Stimulated activated CD4-positive, alpha-beta T cell treated with anti-CD3 and anti-CD28 coated beads, Interleukin-2, amount 100 ng/mL, for 24 hours (primary cell): ENCODE measurements around the gene MEF2D.

Source experiments
- DNase-seq, 2 donors: peaks; one replicate each; pipeline ENCODE4 v3.0.0-alpha.2; 2020

MEF2D gene

DNA sequence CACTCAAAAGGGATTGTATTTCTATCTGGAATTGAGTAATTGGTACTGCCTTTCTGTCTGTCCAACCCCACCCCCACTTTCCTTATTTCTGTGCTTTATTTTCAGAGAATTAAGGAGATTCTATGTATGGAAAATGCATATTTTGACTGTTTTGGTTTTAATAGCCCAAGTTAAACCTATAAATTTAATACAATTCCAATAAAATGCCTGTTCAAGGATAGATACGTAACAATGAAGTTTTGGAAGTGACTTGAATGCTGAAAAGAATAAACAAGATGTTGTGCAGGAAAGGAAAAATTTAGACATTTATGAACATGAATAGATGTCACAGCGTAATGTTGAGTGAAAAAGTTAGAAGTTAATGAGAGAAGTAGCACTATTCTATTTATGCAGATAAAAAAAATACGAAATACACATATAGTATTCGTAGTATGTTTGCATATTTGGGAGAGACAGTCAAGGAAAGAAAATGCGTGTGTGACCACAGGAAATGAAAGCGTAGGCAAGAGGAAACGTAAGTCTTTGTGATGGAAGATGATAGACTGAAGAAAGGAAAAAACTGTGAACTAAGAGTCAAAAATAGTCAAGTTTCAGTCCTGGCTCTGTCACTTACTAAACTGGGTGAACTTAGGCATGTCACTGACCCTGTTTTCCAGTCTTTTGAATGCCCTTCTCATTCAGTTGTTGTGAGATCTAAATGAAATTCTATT lies 62.1 kb downstream of the MEF2D start:
- DNase-seq = no peak

DNA sequence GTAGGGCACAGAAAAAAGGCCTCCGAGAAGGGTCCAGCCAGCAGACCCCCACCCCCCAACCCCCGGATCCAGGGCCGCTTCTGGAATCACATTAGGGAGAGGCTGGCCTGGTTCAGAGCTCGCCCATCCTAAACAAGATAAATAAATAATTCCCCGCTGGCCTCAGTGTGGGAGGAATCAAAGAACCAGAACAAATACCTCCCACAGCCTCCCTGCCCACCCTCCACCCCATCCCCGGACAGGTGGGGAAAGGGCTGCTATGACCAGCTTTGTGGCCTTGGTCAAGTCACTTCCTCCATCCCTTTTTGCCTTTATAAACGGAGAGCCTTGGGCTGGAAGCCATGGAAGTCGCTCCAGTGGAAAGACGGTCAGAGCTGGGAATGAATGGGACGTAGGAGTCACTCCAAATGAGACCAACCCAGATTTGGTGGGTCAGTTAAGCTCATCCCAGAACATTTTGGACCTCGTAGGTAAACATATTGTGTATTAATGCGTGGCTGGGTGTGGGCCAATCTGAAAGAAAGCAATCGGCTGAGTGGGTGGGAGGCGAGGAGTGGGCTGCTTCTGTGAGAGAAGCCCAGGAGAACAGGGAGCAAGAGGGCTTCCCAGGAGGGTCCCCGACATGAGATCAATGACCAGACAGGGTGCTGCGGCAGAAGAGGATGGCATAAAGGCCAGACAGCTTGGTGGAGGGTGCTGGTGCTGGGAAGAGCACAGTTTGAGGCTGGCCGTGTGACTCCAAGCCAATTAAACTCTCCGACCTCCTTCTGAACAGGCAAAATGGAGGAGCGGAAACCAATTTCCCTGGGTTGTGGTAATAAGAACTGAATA lies 63.3 kb downstream of the MEF2D start:
- DNase-seq = no peak

DNA sequence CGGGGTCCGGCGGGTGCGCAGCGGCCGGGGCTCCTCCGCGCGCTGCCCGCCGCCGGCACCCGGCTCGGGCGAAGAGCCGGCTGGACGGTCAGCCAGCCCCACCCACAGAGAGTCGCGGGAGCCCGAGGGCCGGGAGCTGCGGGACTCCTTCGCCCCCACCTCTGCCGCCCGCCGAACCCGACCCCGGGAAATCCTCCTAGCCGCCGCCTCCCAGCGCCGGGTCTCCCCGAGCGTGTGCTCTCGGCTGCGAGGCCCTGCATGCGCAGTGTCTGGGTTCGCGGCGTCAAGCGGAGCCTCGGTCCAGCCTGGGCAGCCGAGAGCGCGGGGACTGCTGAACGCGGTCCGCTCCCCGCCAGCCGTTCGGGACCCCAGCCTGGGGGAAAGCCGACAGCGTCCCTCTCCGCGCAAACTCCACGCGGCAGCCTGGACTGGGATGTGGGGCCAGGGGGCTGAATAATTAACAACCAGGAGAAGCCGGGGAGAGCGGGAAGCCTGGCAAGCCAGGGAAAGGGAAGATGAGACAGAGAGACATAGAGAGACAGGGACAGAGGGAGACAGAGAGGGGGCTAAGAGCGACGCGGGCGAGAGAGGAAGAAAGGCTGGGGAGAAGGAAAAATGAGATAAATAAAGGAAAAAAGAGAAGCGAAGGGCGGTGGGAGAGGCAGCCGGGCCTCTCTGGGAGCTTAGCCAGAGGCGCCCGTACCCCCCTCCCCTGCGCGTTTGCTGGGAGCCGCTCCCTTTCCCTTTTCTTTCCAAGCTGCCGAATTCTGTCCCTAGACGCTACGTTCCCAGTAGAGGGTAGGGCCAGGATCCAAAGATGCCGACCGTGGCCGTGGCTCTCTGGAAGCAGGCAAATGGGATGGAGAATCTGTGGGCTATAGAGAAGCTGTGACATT lies 64.2 kb downstream of the MEF2D start:
- no peak for DNase-seq

DNA sequence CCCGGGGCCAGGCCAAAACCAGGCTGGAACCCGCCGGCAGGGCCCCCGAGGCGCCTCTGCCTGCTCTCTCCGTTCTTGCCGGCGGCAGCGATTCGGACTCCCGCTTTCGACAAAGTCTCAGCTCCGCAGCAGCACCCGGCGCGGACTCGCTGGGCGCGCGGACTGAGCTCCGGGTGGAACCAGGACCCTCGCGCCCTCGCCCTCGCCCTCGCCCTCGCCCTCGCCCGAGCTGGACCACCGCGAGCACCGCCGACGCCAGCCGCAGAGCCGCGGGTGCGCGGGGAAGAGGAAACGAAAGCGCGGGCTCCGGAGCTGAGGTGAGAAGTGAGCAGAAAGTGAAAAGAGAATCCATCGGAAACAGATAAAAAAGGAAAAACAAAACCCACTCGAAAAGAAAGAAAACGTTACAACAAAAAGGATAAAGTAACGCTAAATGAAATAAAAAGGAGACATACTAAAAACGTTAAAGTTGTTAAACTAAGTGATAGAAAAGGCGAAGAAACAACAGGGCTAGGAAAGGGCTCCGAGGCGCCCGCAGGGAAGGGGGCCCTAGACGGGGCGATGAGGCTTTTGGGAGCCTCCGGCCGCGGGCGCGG lies 64.9 kb downstream of the MEF2D start:
- no peak for DNase-seq

DNA sequence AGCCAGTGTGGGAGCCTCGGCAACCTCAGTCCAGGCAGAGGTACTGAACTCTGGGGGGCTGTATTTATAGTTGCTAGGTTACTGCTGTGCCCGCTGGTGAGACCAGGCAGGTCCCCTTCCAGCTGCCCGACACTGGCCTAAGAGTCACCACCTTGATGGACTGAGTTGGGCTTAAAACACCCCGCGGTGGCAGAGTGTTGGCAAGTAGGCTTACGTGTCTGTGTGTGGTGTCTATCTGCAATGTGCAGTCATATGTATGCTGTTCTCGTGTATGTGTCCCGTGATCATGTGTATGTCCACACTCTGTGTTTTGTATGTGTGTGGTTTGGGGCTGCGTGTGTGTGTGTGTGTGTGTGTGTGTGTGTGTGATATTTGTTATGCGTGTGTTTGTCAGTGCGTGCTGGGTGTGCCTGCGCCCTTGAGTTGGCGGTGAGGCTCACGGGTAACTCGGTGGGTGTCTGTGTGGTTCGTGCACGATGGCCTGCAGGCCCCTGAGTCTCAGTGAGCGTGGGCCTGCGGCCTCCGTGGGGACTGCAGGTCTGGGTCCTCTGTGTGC lies 65.5 kb downstream of the MEF2D start:
- DNase-seq = no peak

DNA sequence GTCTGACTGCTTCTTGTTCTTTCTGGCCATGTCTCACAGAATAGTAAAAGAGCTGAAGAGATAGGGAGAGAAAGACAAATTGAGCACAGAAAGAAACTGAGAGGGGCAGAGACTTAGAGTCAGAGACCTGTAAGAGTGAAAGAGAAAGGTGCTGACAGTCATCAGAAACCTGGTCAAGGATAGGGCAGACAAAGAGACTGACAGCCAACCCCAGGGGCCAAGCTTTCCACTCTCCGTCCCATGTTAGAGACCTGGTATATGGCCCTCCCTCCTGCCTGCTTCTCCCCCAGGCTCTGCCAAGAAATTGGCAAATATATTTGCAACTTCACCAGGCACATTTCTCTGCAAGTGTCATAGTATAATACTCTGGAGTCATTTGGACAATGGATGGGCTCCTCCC lies 67.0 kb downstream of the MEF2D start:
- no peak for DNase-seq

DNA sequence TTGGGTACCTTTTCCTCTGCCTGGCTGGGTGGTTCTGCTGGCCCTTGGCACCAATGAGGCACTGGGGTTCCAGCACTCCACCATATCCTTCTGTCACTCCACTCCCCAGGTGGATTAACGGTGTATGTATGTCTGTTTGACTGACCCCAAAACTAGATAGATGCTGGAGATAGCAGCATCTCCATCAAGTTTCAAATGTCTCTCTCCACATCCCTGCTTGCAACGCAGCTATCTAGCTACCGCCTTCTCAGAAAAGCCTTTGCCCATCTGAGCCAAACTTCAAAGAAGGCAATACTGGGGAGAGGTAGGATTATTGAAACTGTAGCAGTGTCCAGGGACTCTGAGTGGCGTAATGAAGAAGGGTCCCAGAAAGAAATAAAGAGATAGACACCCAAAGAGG lies 67.5 kb downstream of the MEF2D start:
- no peak for DNase-seq

DNA sequence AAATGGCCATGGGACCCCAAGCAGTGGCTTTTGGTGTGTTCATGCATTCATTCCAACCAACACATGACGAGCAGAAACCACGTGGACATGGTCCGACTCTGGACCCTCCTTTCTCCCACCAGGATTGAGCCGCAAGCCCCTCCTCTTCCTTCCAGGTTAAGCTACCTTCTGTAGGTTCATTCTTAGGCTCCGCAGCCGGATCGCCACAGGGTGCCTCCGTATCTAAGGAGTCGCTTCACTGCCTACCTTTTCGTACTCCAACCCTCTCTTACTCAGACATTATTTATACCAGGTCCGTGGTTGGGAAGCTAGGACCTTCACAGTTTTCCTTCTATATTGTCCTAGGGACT lies 67.9 kb downstream of the MEF2D start:
- no peak for DNase-seq

DNA sequence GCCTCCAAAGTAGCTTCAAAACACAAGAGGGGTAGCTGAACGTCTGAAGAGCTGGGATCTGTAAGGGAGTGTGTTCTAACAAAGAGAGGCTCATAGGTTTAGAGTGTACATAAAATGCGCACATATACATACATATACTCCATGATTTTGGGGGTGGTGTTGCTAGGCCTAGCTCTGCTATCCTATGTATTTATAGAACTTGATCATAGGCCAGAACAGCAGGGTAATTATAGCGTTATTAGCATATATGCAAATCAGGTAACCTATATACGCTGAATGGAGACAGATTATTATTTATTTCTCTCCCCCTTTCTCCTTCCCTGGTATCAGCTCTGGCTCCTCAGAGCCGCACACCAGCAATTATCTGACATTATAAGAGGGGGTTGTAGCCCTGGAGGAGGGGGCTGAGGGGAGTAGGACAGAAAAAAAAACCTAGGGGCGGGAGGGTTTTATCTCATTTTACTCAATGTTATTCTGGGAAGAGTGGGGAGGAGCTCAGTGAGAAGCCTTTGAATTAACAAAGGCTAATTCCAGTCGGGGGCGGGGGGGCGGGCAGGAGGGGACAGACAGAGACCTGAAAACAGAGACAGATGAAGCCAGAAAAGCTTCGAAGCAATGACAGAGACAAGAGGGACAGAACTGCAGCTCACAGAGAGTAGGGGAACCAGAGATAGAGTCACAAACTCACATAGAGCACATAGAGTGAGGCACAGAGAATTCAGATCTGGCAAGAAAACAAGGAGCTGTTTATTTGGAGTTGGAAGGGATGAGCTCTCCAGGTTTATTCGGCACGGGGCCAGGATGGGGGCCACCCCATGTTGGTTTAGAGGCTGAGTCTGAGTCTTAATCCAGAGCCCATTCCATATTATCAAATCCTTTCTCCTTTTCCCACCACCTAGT lies 68.6 kb downstream of the MEF2D start:
- DNase-seq = no peak

DNA sequence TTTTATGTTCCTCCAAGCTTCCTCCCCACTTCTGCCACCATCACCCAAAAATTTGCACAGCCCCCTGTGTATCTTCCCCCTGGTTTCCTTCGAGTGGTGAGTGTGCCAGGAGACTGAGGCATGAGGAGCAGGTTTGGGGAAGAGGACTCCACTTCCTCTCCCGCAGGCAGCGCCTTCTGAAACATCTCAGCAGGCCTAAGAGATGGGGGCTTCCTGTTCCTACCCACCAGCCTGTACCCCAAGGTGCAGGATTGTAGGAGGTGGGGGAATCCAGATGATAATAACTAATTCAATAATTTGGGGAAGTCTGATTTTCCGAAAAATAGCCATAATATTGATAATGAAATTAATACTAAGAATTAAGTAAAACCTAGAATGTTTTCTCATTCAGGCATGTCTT lies 69.2 kb downstream of the MEF2D start:
- no peak for DNase-seq

DNA sequence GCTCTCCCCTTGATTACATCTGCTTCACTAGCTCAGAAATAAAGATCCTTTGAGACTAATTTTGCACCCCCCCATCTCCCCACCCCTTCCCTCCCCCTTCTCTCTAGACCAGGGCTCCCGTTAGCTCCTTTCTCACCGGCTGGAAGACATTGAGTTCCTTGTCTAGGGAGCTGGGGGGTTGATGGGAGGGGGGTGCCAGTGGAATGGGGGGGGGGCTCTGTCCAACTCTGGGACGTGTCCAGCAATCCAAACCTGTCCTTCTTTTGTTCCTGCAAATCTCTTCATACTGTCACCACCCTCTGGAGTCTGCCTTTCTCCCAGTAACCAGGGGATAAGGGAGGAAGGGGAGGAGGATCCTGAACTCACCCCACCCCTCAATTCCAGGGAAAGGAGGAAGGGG lies 69.7 kb downstream of the MEF2D start:
- DNase-seq = no peak

DNA sequence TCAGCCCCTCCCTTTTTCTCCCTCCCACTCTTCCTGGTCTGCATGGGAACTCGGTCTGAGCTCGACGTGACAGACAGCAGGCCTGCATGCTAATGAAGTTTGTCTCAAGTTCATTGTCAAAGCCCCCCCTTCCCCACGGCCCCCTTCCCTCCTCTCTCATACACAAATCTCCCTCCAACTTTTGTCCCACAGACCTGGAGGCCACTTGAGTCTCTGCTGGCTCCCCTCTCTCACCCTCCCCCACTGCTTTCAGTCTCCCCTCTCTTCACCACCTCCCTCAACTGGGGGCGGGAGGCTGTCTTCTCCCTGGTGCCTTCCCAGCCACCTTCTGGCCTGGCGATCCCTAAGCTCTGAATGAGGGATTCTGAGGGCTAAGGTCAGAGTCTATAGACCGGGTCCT lies 70.3 kb downstream of the MEF2D start:
- DNase-seq = no peak

DNA sequence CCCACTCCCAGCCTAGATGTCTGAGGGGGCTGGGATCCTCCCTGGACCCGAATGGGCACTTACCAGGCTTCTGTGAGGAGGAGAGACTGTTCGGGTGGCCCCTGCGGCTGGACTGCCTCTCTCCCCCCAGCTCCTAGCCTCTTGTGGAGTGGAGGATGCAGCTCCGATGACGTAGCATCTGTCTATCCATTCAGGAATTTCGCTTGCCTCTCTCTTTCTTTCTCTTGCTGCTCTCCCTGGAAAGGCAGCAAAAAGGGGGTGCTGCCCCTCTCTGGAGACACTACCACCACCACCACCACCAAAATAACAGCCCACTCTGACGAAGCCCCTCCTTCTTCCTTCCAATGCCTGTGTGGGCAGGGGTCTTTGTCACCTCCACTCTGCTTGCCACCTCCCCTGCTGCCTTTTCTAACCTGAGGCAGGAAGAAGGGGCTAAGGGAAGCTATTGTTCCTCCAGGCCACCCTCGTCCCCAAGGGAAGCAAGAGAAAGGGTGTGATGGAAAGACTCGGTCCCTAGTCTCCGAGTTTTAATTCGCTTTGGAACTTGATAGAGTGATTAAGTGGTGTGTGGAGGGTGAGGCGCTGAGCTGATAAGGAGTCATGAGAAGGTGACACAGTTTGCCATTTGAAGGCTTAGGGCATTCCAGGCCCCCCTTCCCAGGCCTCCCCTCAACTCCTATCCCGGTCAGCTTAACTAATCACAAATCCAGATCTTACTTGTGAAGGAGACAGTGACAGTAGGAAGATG lies 71.1 kb downstream of the MEF2D start:
- no peak for DNase-seq

DNA sequence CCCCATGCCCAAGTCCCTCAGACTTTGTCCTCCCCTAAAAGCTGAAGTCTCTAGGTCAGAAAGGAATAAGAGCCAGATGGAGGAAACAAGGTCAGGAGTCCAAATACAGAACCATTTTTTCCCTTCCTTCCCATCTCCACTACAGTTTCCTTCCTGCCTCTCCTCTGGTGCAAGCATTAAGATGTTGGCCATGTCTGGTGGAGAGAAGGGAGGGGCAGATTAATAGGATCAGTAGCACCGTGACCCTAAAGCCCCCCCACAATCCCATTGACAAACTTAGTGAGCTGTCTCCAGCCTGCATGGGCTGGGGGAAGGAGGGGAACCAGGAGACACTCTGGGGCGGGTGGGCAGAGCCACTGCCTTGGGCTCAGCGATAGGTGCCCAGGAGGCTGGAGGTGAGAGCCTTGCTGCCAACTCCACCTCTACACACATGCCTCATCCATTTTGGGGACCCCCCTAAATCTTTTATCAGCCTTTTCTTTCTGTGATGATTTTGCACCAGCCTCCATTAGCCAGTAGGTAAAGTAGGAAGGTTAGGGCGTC lies 71.8 kb downstream of the MEF2D start:
- no peak for DNase-seq

DNA sequence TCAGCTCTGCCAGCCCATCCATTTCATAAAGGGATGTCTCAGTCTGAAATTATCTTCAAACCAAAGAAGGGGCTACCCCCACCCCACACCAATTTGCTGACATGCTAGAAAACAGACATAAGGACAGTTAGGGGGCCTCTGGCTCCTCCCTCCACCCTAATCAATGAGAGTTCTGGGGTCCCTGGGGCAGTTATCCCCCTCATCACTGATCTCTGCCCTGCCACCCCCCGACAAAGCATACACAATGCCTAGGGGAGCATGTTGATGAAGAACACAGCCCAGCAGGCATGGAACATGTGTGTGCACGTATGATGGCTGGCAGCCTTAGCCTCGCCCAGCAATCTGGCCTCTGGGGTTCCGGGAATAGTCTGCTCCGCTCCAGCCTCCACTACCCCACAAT lies 72.6 kb downstream of the MEF2D start:
- no peak for DNase-seq

DNA sequence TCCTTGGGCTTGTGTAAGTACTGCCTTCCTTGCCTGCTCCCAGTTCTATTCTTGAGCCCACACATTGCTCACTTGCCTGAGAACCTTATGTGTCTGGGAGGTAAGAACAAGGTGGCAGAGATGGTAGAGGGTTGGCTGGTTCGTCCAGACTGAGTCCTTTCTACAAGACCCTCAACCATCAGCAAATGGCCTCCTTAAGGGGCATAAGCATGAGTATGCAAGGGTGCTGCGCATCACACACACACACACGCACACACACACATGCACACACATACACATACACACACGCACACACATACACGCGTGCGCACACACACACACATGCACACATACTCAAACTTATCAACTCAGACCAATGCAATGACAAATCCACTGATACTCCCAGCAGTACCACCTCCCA lies 74.6 kb downstream of the MEF2D start:
- no peak for DNase-seq

DNA sequence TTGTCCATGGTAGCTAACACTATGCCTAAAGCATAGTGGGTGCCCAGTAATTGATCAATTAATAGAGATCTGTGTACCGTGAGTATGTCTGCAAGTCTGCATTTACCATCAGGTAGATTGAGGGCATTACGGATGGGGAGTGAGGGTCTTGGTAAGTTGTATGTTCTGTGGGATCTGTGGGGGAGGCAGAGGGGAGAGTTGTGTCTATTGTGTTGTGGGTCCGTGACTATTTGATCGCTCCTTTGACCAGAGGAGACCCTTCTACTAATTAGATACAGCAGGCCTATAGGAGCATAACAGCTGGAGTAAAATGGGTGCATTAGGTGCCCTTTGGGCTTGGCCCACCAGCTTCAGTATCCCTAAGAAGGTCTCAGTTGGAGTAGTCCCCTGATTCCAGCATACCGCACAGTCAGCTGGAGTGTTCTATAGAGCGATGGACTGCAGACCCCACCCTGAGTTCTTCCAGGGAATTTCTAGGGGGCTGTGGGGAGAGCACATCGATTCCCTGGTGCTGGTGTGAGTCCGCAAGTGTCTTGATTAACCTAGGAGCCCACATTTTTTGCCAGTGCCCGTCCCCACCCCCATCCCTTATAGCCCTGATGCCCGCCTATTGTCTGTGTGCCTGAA lies 75.7 kb downstream of the MEF2D start:
- no peak for DNase-seq

DNA sequence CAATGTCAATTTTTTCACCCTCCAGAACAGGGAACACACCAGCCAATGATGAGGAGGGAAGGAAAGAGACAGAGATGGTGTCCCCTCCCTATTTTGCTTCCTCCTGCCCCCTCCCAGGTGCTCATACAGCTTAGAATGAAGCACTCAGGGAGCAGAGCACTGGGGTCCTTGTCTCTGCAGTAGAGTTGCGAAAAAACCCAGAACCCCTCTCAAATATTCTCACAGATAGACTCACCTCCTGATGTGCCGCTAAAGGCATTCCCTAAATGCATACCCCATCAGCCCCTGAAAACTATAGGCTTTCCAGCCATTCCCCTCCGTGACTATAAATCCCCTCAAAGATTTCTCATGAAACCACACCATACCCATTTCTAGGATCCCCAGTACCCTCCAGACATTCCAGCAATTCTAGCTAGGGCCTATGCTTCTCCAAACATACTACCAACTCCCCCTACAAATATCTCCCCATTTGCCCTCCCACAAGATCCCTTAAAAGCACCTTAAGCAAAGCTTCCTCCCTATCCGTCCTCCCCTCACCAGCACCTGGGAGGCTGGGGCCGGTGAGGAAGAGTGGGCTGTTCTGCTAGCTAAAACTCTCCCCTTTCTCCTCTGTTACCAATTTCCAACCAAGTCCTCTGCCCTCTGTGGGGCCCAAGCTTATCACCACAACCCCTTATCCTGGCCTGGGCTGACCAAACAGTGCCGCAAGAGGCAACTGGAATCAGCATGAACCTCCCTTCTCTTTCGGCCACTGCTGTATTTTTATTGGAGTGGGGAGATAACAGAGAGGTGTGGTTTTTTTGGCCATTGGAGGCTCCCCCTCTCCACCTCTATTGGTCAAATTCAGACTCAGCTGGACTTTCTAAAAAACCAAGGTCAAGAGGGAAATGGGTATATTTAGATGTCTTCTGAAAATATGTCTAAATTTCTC lies 76.9 kb downstream of the MEF2D start:
- no peak for DNase-seq

DNA sequence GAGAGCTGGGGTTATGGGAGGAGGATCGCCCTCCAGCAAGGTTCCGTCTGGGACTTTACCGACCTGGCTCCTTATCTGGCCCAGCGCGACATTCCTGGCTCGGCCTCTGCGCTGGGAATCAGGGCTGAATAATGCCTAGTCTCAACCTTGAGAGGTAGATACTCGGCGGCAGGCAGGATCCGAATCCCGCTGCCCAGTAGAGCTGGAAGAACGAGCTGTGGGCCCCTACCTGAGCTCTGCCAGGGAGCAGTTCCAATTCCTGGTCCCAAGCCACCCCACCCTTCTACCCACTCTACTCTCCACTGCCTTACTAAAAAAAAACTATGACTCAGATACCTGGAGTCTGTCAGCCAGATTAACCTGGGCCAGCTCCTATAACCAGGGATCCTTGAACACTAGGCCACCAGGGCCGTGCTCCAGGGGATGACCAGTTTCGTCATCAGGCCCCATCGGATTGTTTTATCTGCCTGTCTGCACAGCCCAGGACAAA lies 77.9 kb downstream of the MEF2D start:
- DNase-seq = no peak
